ENCODE results near the gene BCAM.
"Not testable (repeated sequence)": the region's sequence is repeated elsewhere in the genome, so short reads cannot be mapped to it uniquely, and the experiment has no call there.

BCAM gene

DNA sequence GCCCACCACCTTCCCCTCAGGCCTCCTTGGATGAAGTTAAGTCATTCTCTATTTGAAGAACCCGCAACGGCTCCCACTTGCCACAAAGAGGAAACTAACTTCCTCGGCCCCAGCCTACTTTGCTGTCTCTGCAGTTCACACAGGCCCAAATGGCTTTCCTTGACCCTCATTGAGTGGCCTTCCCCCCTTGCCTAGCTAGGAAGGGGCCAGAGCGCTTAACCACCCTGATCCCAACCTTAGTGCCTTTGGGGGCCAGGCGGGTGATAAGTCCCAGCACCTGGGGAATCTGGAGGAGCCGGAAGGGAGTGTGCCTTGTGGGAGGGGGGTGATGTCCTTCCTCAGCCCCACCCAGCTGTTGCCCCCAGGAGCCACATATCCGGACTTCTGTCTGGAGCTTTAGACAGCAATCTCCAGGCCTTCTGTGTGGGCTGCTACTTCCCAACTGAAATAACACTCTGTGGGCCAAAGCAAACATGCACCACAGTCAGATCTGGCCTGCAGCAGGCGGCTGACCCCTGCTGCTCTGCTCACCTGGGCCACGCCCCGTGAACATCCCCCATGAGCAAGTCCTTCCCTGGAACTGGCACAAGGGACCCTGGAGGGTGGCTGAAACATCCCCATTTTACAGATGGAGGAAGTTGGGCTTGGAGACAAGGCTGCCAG, 47.6 kb downstream of the BCAM start:
- no peak for DNase-seq

DNA sequence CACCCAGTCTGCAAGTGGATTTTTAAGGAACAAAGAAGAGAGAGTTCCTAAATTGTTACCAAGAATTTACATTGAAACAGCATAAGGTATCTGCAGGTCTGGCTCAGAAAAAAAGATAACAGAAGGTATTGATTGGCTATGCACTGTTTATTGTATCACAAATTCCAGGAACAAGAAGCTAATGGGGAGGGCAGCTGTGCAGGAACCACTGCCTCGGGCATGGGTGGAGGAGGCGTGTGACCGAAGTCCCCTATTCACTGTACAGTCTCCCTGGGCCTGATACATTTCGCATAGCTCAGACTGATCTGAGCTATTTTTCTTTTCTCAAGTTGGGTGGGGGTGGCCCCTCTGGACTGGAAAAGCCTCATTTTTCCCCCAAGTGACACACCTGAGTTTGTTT, 48.9 kb downstream of the BCAM start:
- DNase-seq: no peak

DNA sequence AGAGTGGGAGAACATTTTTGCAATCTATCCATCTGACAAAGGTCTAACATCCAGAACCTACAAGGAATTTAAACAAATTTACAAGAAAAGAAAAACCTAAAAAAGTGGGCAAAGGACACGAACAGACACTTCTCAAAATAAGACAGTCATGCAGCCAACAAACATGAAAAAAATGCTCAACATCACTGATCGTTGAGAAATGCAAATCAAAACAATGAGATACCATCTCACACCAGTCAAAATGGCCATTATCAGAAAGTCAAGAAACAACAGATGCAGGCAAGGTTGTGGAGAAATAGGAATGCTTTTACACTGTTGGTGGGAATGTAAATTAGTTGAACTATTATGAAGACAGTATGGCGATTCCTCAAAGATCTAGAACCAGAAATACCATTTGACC, 52.7 kb downstream of the BCAM start:
- not testable (repeated sequence) for DNase-seq

DNA sequence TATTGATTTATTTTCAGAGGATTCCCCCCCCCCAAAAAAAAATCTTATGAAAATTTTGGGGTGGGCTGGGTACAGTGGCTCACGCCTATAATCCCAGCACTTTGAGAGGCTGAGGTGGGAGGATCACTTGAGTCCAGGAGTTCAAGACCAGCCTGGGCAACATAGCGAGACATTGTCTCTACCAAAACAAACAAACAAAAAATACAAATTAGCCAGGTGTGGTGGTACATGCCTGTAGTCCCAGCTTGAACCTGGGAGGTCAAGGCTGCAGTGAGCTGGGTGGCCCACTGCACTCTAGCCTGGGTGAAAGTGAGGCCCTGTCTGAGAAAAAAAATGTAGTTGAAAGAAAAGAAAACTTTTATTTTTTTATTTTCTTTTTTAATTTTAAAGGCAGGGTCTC, 55.1 kb downstream of the BCAM start:
- no peak for DNase-seq

DNA sequence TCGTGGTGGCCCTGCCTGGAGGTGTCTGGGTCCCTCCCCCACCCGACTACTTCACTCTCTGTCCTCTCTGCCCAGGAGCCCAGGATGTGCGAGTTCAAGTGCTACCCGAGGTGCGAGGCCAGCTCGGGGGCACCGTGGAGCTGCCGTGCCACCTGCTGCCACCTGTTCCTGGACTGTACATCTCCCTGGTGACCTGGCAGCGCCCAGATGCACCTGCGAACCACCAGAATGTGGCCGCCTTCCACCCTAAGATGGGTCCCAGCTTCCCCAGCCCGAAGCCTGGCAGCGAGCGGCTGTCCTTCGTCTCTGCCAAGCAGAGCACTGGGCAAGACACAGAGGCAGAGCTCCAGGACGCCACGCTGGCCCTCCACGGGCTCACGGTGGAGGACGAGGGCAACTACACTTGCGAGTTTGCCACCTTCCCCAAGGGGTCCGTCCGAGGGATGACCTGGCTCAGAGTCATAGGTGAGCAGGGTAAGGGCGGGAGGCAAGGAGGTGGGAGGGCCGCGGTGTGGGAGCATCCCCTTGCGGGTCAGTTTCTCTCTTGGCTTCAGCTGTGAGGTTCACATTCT, 56.4 kb downstream of the BCAM start:
- no peak for DNase-seq

DNA sequence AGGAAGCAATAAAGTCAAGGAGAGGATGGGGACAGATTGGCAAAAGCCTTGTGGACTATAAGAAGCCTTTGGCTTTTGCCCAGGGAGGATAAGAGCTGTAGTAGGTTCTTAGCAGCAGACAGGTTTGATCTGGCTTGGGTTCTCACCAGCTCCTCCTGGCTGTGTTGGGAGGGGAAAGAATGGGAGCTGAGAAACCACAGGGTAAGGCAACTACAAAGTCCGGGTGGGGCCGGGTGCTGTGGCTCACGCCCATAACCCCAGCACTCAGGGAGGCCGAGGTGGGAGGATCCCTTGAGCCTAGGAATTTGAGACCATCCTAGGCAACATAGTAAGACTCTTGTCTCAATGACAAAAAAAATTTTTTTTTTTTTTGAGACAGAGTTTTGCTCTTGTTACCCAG, 57.8 kb downstream of the BCAM start:
- no peak for DNase-seq

DNA sequence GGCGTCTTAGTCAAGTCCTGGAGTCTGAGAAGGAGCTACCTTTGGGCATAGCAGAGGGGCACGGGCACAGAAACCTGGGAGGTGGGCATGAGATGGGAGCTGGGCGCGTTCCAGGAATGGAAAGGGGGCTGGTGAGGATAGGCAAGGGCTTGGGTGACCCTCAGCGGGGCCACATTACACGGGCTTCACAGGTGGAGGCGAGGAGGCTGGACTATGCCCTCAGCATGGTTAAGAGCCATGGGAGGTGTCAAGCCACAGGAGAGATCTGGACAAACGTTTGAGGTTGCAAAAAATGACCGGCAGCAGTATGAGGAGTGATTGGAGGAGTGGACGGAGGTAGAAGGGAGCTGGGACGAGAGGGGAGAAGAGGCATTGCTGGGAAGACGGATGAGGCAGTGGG, 58.7 kb downstream of the BCAM start:
- DNase-seq: no peak

DNA sequence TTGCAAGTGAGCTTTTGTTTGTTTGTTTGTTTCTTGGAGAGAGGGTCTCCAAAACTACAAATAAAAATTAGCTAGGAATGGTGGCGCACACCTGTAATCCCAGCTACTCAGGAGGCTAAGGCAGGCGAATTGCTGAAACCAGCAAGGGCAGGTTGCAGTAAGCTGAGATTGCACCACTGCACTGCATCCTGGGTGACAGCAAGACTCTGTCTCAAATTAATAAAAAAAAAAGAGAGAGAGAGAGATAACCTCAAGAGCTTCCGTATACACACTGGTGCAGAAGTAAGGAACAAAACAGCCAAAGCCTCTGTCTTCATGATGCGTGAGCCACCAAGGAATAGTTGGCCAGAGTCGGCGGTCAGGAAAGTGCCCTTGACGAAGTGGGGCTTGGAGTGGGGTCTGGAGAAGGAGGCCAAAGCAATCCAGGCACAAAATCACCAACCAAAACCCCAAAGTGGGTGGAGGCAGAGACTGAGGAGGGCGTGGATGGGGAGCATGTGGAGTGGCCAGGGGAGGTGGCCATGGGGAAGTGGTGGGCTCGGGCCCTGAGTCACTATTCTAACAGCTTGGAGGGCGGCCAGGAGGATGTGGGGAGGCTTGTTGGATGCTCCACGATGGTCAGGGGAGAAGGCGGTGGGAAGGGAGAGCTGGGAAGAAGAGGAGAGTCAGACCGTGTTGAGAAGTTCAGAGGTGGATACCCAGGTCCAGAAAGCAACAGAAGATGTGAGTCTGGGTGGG, 61.0 kb downstream of the BCAM start:
- no peak for DNase-seq
